Gastrocnemius medialis (tissue), 4 donors: ENCODE data around the gene WDR86. TPM values are rescaled to one million over a fixed set of nuclear protein-coding genes. Genes with fewer than 3 reads are reported as not detected.
A peak's percentile ranks its signal among the peaks of the same experiment; 100 is the strongest.

ENCODE experiments used
- ATAC-seq, 2 donors: fragments of 150-250 bp; one replicate each; pipeline ENCODE4 v1.9.1; 2016
- DNase-seq, 2 donors: peaks; one replicate each; pipeline ENCODE4 v3.0.0-alpha.2; 2019
- H3K27ac ChIP-seq, 4 donors: fragments of 200-600 bp; sonication (generic); 1 replicate in 1 of 4; 2 replicates in 3 of 4; pipeline ENCODE4 v1.5.1; 2016 to 2018; ENCODE audit warnings: mild to moderate bottlenecking in 2 of 4, moderate library complexity in 1 of 4
- H3K27me3 ChIP-seq, 3 donors: fragments of 200-600 bp; sonication (generic) in 2 of 3; 1 replicate in 1 of 3; 2 replicates in 2 of 3; pipeline versions ENCODE4 v1.5.1 to v1.6.0; 2016 to 2019; ENCODE audit warnings: mild to moderate bottlenecking in 1 of 3, moderate library complexity in 1 of 3
- H3K36me3 ChIP-seq, 2 donors: fragments of 200-600 bp; sonication (generic) in 1 of 2; one replicate each; pipeline ENCODE4 v1.5.1; 2017 to 2018
- H3K4me1 ChIP-seq, 2 donors: fragments of 200-600 bp; sonication (generic) in 1 of 2; one replicate each; pipeline ENCODE4 v1.5.1; 2016 to 2017; ENCODE audit warnings: mild to moderate bottlenecking in 2 of 2
- H3K4me3 ChIP-seq, 4 donors: fragments of 200-600 bp; sonication (generic) in 3 of 4; 1 replicate in 1 of 4; 2 replicates in 3 of 4; pipeline ENCODE4 v1.5.1; 2016 to 2019; ENCODE audit warnings: mild to moderate bottlenecking in 2 of 4
- H3K9me3 ChIP-seq, 3 donors: fragments of 200-600 bp; sonication (generic) in 2 of 3; 1 replicate in 1 of 3; 2 replicates in 2 of 3; pipeline ENCODE4 v1.5.1; 2016 to 2019
- POLR2A ChIP-seq, 2 donors: fragments of 450-650 bp; IDR thresholded peaks; one replicate each; pipeline ENCODE4 v1.6.1; 2017; ENCODE audit warnings: antibody characterized with exemption in 2 of 2, mild to moderate bottlenecking in 2 of 2, moderate library complexity in 2 of 2
- in situ Hi-C, 4 donors: fragments of 200-750 bp; cut with MboI; loops; one replicate each; pipeline versions ENCODE4 v1.15.0 to v1.8.0; 2017; ENCODE audit warnings: low sequenced_read_pairs in 4 of 4
- intact Hi-C: fragments of 100-400 bp; cut with DNase I; formaldehyde crosslinking; loops from one replicate; pipeline ENCODE4 v1.15.1; 2023; ENCODE audit warnings: low total_unique reads
- total RNA-seq, 4 donors: library from RNA; depleted of rRNA; stranded (reverse); fragments of >200 nt; gene quantifications; one replicate each; pipeline versions ENCODE4 v1.1.0 to v1.2.3, GENCODE V29; 2016
- TF ChIP-seq, protein P1 (sequence below), 5 experiments: fragments of 450-650 bp in 3 of 5; fragments of 200-600 bp in 2 of 5; sonication (generic) in 2 of 5; IDR thresholded peaks in 4 of 5; conservative IDR thresholded peaks in 1 of 5; 1 replicate in 4 of 5; 2 replicates in 1 of 5; pipeline ENCODE4 v1.5.1; 2016 to 2019; ENCODE audit warnings: antibody characterized with exemption in 5 of 5, mild to moderate bottlenecking in 3 of 5, moderate library complexity in 3 of 5

WDR86 gene
- total RNA-seq, 4 donors from 2014 or later, result 0.13 to 0.31 TPM; not detected in 2

DNA sequence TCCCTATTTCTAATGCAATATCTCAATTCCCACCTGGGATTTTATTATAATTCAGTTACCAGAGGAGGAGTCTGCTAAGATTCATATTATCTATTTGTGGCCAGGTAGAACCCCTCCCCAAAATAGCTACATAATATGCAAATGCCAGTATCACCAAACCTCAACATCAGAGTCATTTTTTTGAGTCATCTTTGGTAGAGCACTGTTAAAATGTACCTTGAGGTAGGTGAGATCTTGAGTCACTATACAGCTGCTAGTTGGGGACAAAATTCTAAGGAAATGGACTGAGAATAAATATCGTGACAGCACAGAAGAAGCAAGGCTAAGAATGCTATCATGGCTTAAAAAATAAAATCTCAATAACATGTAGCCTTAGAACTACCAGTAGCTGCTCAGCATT is 34.8 kb upstream of the WDR86 start:
- Histone ChIP-seq H3K36me3 (no peaks in the 10 kb centered on the region), H3K27ac (no peak overlapping the region), H3K27me3 (peaks cover 6 to 13% (median 6%) of the 10 kb centered on the region in 3 donors), H3K9me3 (no peaks in the 10 kb centered on the region), H3K4me3 (no peak overlapping the region), H3K4me1 (peaks cover 0 to 11% of the 10 kb centered on the region in 2 donors)
- TF ChIP-seq POLR2A (IDR thresholded peaks at IDR 0.05), result no peak
- TF ChIP-seq, protein P1, sequence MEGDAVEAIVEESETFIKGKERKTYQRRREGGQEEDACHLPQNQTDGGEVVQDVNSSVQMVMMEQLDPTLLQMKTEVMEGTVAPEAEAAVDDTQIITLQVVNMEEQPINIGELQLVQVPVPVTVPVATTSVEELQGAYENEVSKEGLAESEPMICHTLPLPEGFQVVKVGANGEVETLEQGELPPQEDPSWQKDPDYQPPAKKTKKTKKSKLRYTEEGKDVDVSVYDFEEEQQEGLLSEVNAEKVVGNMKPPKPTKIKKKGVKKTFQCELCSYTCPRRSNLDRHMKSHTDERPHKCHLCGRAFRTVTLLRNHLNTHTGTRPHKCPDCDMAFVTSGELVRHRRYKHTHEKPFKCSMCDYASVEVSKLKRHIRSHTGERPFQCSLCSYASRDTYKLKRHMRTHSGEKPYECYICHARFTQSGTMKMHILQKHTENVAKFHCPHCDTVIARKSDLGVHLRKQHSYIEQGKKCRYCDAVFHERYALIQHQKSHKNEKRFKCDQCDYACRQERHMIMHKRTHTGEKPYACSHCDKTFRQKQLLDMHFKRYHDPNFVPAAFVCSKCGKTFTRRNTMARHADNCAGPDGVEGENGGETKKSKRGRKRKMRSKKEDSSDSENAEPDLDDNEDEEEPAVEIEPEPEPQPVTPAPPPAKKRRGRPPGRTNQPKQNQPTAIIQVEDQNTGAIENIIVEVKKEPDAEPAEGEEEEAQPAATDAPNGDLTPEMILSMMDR (IDR thresholded peaks at IDR 0.05 in 4 of 5, conservative IDR thresholded peaks at IDR 0.05 in 1 of 5), result no peak
- DNase-seq (no peak), ATAC-seq (no peak)
- in situ Hi-C loops, result loop anchor here in 3 of 4 donors (5.0 kb wide), 1 partner anchor 77 kb away; no protein-coding TSS in a partner anchor
- intact Hi-C loops, result loop anchor here (5.0 kb wide), 1 partner anchor 127 kb away; no protein-coding TSS in a partner anchor

DNA sequence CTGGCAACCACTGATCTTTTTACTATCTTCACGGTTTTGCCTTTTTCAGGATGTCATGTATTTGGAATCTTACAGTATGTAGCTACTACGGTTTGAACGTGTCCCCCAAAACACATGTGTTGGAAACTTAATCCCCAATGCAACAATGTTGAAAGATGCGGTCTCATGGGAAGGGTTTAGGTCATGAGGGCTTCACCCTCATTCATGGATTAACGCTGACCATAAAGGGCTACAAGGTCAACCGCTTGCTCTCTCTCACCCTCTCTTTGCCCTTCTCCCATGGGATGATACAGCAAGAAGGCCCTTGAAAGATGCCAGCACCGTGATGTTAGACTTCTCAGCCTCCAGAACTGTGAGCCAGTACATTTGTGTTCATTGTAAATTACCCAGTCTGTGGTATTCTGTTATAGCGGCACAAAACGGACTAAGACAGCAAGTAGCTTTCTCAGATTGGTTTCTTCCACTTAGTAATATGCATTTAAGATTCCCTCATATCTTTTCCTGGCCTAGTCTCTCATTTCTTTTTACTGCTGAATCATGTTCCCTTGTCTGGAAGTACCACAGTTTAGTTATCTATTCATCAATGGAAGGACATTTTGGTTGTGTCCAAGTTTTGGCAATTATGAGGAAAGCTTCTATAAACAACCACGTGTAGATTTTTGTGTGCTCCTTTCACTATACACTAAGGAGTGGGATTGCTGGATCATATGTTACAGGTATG is 33.1 kb upstream of the WDR86 start:
- H3K27me3 ChIP-seq, result peaks cover 14 to 27% (median 22%) of the 10 kb centered on the region in 3 donors
- ATAC-seq (no peak), DNase-seq (no peak)
- H3K4me3 ChIP-seq, result no peak overlapping the region
- no peak overlapping the region for H3K27ac ChIP-seq
- in situ Hi-C loops (no loop called here), intact Hi-C loops (no loop called here)
- no peak for TF ChIP-seq POLR2A (IDR thresholded peaks at IDR 0.05)
- TF ChIP-seq, protein P1 (IDR thresholded peaks at IDR 0.05 in 4 of 5, conservative IDR thresholded peaks at IDR 0.05 in 1 of 5), result no peak
- H3K9me3 ChIP-seq, result no peaks in the 10 kb centered on the region
- peaks cover 0 to 8% of the 10 kb centered on the region in 2 donors for H3K4me1 ChIP-seq
- no peaks in the 10 kb centered on the region for H3K36me3 ChIP-seq

DNA sequence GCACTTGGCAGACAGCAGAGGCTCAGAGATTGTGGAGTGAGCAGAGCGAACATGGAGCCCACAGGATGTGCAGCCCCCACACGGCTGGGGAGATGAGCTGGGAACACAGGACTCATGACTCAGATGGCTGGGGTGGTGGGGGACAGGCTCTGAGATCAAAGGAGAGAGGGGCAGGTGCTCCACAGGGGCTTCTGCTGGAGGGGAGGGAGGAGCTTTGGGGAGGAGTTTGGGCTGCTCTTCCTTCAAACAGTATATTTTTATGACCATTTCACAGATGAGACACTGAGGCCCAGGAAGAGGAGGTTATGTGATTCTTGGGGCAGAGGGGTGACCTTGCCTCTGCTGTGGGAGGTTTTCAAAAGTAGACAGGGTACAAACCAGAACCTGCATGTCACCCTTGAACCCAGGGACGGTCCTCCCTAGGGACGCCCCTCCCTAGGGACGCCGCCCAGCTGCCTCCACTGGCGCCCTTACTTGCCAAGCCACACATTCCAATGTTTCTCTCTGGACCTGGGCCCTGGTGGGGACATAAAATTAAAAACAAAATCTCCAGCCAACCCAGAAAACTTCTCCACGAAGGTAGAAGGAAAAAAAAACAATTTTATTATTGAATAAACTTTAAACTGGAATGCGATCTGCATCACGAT is 31.1 kb upstream of the WDR86 start:
- ATAC-seq, result no peak
- in situ Hi-C loops, result no loop called here
- intact Hi-C loops, result no loop called here

DNA sequence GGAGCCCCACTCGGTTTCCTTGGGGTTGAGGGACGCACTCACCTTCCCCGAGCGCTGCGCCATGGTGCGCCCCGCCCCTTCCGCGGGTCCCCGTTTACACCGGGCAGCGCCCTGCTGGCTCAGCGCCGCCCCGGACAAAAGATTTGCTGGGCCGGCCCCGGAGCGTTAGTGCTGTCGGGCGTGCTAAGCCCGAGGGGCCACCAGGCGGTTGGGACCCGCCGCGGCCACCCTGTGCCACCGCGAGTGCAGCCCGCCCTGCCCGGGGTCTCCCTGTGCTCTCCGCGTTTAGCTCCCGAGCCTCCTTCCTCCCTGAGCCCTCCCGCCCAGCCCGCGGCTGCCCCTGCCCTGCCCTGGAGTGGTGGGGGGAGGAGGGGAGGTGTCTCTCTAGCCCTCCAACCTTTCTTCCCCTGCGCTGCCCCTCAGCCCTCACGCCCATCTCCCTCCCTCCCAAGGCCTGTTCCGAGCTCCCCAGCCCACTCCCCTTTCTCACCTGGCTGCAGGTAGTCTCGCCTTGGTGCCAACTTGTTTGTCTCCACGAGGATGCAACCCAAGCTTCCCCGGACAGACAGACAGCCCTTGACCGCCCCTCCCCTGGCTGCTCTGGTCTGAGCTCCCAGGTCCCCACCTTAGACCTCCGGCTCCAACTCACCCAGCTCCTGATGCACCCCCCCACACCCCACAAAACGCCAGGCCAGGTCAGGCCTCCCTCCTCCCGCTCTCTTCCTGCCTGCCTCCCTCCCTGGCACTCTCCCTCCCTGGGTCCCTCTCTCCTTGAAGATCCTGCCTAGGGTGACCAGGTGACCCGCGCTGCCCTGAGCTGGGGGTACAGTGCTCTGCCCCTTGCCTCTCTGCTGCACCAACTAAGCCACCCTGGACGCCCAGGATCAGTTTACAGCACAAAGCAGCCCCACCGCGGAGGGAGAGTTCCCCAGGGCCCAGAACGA is 30.3 kb upstream of the WDR86 start, which contains the start of gene CRYGN:
Gene CRYGN (minus strand): TSS at position 287 of the 944 bp plus-strand sequence. CDS start 224 bp downstream, at position 63.
- no peak within 1 kb of the TSS for H3K27ac ChIP-seq
- DNase-seq, result peak in 1 of 2 donors; percentile 9
- intact Hi-C loops (no loop called here), in situ Hi-C loops (no loop called here)
- H3K27me3 ChIP-seq, result peaks cover 14 to 27% (median 22%) of the 10 kb centered on the region in 3 donors
- no peaks in the 10 kb centered on the region for H3K9me3 ChIP-seq
- H3K4me1 ChIP-seq, result peaks cover 0 to 7% of the 10 kb centered on the region in 2 donors
- H3K4me3 ChIP-seq, result peak within 1 kb of the TSS in 1 of 4 donors; percentile 21
- ATAC-seq, result no peak
- no peaks in the 10 kb centered on the region for H3K36me3 ChIP-seq
- TF ChIP-seq POLR2A (IDR thresholded peaks at IDR 0.05), result no peak
- TF ChIP-seq, protein P1 (IDR thresholded peaks at IDR 0.05 in 4 of 5, conservative IDR thresholded peaks at IDR 0.05 in 1 of 5), result no peak

More for the DNA sequence above, 31.1 kb upstream of the WDR86 start:
- no peaks in the 10 kb centered on the region for H3K36me3 ChIP-seq
- H3K27me3 ChIP-seq, result peaks cover 14 to 27% (median 22%) of the 10 kb centered on the region in 3 donors
- no peak overlapping the region for H3K4me3 ChIP-seq
- H3K4me1 ChIP-seq, result peaks cover 0 to 7% of the 10 kb centered on the region in 2 donors
- H3K27ac ChIP-seq, result no peak overlapping the region
- TF ChIP-seq, protein P1 (IDR thresholded peaks at IDR 0.05 in 4 of 5, conservative IDR thresholded peaks at IDR 0.05 in 1 of 5), result no peak
- TF ChIP-seq POLR2A (IDR thresholded peaks at IDR 0.05), result no peak
- peak in 1 of 2 donors; percentile 9 for DNase-seq
- H3K9me3 ChIP-seq, result no peaks in the 10 kb centered on the region
